Stimulated activated CD8-positive, alpha-beta memory T cell treated with anti-CD3 and anti-CD28 coated beads, Interleukin-12 subunit alpha, Interleukin-12 subunit beta, amount 100 ng/mL, for 1 hour (primary cell): Measurements from ENCODE around the gene CYB5R4.
"Not testable (repeated sequence)": the region's sequence is repeated elsewhere in the genome, so short reads cannot be mapped to it uniquely, and the experiment has no call there.

ENCODE experiments used
- DNase-seq: peaks from one replicate; pipeline ENCODE4 v3.0.0-alpha.2; 2020; ENCODE audit warnings: low read depth

CYB5R4 gene

DNA sequence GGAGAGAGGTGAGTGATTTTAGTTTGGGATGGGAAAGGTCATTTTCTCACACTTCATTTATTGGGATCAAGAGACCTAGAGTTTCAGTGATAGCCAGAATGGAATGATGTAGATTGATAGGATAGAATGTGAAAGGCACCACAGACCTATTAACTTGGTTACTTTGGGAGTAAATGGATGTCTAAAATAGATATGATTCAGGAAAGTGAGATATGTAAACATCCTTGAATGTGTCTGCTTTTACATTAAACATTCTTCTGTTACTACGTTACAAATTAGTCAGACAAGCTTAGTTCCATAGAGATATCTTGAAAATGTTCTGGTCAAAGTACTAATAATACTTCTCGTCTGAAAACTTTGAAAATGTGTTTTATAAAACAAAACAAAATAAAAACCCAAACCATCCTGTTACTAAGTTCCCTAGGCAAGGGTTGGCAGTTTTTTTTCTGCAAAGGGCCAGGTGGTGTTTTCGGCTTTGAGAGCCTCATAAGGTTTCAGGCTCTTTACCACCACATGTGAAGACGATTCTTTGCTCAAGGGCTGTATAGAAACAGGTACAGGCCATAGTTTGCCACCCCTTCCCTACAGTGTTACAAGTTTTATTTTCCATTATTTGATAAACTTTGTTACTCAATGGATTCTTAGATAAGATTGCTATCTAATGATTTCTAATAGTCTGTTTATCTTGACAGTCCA lies 3.4 kb downstream of the CYB5R4 start:
- DNase-seq: no peak

DNA sequence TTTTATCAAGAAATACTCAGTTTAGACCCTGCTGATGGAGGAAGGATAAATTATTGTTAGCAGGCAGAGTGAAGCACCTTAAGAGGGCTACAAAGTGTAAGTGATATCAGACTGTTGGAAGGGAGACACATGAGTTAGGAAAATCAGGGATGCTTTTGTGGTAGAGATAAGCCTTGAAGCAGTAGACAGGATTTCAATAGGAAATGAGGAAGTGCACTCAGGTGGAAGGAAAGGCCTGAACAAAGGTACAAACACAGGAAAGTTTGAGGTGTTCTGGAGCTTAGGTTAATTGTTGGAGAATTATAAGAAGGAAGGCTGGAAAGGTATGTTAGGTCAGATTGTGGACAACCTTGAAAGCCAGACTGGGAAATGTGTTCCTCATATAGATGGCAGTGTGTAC lies 7.6 kb downstream of the CYB5R4 start:
- no peak for DNase-seq

DNA sequence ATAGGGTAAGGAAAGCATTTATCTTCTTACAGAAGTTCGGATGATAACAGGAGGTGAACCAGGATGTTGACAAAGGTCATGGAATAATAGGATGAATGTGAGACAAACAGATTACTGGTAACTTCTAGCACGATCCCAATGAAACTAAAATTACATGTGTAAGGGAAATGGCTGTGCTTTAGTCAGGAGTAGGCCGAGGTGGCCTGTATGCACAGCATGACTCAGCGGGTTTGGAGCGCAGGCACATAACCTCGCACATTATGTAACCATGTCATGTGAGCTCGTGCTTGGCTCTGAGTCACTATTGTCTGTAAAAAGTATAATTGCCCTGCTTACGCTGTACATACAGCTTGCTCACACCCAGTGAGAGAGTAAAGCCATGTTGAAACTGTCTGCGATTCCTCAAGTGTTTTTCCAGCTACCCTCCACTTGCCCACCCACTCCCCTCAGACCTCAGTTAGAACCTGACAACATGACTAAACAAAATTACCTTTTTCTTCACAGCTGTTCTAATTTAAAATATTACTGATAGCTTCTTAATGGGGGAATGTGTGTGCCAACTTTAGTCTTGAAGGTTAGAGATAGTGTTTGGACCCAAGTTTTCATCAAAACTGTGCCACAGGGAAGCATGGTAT lies 8.2 kb downstream of the CYB5R4 start:
- no peak for DNase-seq

DNA sequence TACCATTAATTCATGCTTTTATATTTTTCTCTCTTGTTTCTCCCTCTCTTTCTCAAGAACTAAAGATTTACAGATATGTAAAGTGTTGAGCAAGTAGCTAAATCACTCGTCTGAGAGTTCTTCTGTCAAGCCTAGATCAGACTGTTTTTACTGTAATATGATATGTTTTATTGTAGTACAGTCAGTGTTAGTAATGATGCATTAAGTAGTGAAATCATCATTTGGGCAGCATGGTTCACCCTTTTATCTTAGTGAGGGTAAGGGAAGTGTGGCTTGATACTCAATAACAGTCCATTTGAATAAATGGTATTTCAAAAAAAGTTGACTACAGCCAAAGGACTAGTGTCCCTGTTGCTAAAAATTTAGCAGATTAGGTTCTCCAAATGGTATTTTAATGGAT lies 9.2 kb downstream of the CYB5R4 start:
- no peak for DNase-seq

DNA sequence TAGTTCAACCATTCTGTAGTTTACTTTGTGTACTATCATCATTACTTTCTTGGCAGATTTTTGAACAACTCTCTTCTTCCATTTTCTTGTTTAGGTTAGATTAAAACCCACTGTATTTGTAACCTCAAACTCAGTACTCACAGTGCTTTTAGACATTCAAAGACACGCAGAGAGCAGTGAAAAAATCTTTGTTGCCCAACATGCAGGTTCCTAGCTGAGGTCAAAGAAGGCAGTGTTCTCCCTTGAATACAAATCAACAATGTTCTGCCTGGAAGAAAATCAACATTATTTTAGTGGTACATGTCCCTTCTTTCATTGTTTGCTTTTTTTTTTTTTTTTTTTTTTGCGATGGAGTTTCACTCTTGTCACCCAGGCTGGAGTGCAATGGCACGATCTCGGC lies 11.2 kb downstream of the CYB5R4 start:
- DNase-seq: no peak

DNA sequence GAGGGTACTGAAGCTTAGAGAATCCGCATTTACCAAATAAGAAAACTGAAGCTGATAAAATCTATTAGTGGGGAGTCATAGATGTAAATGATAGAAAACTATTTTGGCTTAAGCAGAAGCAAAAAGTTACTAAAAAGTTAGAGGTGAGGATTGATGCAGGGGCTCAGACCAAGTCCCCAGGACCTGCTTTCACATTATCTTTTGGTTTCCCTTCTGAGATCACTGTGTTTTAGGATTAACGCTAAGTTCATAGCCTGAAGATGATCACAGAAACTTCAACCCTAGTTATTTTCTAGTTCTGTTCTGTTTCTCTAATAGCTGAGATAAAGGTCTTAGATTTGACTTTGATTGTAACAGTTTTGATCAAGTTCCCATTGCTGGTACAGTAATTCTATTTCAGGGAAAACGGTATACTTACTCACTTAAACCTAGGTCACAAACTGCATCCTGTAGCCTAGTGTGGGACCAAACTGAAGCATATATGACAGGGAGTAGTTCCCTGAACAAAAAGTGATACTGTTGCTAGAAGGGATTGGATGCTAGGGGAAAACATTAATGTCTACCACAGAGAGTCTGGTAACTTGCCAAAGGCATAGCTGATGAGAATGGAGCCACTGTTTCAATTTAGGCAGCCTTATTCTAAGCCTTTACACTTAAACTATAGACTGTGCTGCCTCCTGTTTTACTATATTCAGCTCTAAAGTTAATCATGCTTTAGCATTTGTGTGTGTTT lies 13.1 kb downstream of the CYB5R4 start:
- DNase-seq: no peak

DNA sequence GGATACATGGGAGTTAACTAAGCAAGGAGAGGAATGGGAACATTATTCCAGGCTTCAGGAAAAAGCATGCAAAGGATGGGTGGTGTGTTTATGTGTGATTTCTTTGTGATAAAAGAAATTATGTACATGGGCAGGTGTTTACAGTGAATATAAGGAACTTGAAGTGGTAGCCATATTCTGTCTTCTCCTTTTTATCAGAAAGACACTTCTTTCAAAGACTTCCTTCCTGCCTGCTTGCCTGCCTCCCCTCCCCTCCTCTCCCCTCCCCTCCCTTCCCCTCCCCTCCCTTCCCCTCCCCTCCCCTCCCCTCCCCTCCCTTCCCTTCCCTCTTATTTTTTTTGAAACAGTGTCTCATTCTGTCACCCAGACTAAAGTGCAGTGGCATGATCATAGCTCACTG lies 14.4 kb downstream of the CYB5R4 start:
- DNase-seq: no peak

DNA sequence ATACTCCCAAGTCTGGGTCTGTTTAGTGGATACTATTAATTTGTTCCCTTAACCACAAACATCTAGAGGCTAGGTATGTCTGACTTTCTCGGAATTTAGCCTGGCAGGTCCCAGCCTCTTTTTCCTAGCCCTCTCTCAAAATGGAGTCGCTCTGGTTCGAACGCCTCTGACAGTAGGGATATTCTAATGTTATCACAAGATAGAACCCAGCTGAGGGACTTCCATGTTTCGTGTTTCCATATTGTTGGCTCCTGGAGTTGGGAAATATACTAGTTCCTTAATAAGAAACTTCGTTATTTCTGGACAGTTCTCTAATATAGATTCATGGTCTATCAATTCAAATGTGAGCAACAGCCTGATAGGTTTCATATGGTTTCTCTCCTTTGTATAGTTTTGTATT lies 16.4 kb downstream of the CYB5R4 start:
- DNase-seq: no peak

DNA sequence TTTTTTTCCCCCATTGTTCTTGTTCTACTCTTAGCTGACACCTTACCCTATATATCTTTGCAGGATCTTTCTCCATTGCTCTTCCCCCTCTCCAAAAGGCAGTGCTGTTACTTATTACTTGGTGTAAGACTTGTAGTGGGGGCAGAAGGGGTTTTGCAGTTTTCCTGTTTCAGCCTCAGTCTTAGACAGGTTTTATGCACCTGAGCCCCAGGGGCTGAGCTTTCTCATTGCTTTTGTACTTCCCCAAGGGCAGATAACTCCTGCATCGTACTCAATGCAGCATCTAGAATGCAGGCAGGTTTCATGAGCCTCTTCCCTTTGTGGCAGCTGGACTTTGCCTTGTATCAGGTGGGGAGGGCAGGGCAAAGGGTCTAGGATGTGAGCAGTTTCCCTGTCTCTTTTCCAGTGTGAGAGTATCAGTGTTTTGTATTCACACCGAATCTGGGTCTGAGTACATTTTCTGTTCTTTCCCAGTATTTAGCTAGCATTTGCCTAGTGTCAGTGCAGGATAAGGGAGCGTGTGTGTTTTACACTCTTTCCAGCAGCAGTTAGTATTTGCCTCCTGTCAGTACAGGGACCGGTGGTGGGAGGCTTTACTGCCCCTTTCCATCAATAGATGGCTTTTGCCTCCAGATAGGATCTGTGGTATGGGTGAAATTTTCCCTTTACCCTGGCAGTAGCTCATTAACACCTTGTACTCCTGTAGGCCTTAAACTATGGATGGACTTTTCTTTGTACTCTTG lies 19.6 kb downstream of the CYB5R4 start:
- DNase-seq: no peak

DNA sequence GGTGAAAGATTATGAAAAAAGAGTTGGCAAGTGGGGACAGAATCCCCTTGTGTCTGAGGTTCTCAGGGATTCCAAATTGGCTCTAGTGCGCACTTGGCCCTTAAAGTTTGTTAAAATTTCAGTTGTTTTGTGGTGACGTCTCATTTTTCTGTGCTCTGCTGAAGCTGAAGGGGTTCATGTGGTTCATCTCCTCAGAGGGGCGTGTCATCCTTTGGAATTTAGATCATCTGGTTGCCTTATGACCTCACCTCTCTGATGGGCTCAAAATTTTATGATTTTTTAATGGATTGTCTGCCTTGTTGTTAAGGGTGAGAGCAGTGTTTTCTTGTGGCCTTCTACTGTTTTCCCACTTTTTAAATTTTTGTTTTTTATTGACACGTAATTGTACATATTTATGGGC lies 20.3 kb downstream of the CYB5R4 start:
- no peak for DNase-seq

DNA sequence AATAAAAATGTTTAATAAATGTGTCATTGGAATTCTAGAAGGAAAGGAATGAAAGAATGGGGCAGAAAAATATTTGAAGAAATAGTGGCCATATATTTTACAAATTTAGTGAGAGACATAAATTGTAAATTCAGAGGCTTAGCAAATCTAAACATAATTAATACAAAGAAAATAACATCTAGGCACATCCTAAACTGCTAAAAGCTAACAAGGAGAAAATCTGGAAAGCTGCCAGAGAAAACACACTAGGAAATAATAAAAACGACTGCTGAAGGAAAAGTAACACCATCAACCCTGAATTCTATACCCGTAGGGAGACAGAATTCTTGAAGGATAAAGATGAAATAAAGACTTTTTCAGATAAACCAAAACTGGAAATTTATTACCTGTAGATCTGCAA lies 23.8 kb downstream of the CYB5R4 start:
- no peak for DNase-seq

DNA sequence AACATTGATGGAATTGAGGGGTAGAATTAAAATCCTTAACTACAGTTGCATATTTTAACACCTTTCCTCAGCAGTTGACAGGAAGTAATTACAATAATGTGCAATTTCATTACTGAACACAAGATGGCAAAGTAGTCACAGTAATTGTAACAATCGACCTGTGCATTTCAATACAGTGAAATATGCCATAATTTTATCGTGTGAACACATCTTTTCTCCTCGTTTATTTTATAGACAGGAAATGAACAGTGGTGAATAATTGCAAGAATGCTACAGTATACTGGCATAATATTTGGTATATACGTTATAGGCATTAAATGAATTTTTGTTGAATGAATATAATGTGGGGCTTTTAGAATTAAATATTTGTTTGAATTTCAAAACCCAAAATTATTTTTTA lies 25.0 kb downstream of the CYB5R4 start:
- DNase-seq: no peak

DNA sequence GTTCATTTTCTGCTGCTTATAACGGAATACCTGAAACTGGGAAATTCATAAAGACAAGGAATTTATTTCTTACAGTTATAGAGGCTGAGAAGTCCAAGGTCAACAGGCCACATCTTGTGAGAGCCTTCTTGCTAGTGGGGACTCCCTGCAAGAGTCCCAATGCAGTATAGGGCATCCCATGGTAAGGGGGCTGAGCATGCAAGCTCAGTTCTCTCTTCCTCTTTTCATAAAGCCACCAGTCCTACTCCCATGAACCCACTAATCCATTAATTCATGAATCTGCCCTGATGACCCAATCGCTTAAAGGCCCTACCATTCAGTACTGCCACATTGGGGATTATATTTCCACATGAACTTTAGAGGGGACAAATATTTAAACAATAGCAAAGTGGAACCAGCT lies 26.5 kb downstream of the CYB5R4 start:
- DNase-seq: no peak

DNA sequence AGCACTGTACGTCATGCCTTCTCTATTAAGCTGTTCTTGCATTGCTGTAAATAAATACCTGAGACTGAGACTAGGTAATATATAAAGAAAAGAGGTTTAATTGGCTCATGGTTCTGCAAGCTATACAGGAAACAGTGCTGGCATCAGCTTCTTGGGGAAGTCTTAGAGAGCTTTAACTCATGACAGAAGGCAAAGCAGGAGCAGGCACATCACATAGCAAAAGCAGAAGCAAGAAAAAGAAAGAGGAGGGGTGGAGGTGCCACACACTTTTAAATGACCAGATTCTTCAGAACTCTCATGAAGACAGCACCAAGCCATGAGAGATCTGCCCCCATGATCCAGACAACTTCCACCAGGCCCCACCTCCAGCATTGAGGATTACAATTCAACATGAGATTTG lies 30.1 kb downstream of the CYB5R4 start:
- DNase-seq: no peak

DNA sequence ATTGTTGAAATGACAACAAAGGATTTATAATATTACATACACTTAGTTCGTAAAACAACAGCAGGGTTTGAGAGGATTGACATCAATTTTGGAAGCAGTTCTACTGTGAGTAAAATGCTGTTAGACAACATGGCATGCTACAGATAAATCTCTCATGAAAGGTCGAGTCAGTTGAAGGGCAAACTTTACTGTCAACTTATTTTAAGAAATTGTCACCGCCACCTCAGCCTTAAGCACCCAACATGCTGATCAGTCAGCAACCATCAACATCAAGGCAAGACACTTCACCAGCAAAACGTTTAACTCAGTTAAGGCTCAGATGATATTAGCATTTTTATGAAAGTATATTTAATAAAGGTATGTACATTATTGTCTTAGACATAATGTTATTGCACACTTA lies 31.0 kb downstream of the CYB5R4 start:
- DNase-seq: no peak

DNA sequence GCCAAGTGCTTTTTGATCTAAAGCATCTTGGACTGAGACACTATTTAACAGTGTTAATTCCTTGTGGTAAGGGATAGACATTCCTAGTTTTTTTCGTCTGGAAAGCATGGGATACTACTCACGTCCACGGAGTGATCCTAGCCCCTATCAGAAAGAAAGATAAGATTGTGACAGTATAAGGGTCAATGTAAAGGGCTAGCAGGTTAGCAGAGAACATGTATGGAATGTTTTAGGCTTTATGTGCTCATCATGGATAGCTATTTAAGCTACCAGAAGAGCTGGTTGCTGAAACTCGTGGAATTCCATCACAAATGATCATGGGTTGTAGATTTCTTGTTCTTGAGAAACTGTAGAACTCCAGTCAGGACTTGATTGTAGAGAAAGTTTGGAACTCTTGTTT lies 32.1 kb downstream of the CYB5R4 start:
- no peak for DNase-seq

DNA sequence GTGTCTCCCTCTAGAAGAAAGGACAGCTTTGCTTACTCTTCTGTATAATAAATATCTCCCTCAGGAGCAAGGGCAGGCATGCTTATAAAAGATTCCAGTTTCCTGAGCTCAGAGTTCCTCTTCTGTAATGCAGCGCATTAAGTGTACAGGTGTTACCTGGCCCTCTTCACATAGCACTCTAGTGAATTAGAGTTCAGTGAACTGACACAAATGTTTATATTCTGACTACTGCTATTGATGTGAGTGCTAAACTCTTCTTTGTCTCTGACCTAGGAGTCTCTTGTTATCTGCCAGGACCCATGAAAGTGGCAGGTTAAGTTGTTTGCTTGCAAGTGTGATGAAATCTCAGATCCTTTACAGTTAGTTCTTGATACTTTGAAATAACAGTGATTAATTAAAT lies 33.5 kb downstream of the CYB5R4 start:
- no peak for DNase-seq

DNA sequence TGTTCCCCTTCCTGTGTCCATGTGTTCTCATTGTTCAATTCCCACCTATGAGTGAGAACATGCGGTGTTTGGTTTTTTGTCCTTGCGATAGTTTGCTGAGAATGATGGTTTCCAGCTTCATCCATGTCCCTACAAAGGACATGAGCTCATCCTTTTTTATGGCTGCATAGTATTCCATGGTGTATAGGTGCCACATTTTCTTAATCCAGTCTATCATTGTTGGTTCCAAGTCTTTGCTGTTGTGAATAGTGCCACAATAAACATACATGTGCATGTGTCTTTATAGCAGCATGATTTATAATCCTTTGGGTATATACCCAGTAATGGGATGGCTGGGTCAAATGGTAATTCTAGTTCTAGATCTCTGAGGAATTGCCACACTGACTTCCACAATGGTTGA lies 37.6 kb downstream of the CYB5R4 start:
- not testable (repeated sequence) for DNase-seq

DNA sequence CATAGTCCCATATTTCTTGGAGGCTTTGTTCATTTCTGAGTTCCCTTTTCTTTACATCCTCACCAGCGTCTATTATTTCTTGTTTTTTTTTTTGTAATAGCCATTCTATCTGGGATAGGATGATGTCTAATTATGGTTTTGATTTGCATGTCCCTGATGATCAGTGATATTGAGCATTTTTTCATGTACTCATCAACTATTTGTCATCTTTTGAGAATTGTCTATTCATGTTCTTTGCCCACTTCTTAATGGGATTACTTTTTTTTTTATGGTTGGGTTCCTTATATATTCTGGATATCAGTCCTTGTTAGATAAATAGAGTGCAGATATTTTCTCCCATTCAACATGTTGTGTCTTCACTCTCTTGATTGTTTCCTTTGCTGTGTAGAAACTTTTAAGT lies 42.1 kb downstream of the CYB5R4 start:
- DNase-seq: no peak

DNA sequence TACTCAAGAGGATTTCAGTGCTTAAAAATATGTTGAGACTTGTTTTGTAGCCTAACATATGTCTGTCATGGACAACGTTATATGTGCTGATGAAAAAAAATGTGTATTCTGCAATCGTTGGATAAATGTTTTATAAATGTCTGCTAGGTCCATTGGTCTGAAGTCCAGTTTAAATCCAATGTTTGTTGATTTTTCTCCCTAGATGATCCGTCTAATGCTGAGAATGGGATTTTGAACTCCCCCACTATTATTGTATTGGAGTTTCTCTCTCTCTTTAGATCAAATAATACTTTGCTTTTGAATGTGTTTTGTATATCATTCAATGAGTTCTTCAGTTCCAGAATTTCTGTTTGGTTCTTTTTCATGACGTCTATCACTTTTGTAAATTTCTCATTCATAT lies 44.9 kb downstream of the CYB5R4 start:
- DNase-seq: no peak

DNA sequence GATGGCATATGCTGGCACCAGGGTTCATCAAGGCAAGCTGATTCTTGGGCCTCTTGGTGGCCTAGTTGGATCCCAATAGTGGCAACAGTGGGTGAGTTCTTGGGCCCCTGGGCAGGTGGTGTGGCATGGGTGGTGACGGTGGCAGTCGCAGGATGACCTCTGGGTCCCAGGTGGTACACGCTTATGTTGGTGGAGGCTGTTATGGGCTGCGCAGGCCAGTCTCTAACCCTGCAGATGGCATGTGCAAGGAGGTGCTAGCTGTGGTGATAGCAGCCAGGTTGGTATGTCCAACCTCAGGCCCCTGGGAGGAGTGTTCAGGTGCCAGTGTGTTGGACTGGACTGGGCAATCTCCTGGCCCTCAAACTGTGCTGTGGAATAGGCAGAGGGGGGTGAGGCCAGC lies 46.2 kb downstream of the CYB5R4 start:
- DNase-seq: no peak

DNA sequence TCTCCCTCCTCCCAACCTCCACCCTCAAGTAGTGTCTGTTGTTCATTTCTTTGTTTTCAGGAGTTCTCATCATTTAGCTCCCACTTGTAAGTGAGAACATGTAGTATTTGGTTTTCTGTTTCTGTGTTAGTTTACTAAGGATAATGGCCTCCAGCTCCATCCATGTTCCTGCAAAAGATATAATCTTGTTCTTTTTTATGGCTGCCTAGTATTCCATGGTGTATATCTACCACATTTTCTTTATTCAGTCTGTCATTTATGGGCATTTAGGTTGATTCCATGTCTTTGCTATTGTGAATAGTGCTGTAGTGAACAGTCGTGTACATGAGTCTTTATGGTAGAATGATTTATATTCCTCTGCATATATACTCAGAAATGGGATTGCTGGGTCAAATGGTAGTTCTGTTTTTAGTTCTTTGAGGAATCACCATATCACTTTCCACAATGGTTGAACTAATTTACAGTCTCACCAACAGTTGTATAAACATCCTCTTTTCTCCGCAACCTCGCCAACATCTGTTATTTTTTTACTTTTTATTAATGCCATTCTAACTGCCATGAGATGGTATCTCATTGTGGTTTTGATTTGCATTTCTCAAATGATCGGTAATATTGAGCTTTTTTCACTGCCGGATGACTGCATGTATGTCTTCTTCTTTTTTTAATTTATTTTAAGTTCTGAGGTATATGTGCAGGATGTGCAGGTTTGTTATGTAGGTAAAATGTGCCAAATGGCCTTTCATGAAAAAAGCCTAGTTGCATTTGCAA lies 48.3 kb downstream of the CYB5R4 start:
- not testable (repeated sequence) for DNase-seq
